ENCODE data around the gene PPM1D. TPM values are rescaled to one million over a fixed set of nuclear protein-coding genes. Genes with fewer than 3 reads are reported as not detected.
"Not testable (repeated sequence)": the region's sequence is repeated elsewhere in the genome, so short reads cannot be mapped to it uniquely, and the experiment has no call there.

PPM1D gene
- total RNA-seq, 1 experiment from 2014 or later: 19.0 TPM

GRCh38 chr17:60671482-60671881 is 71.5 kb downstream of the PPM1D start:
- Mint-ChIP-seq H3K4me3 (no peak overlapping the region), H3K9me3 (peaks cover 0 to 1% of the 10 kb centered on the region in 2 experiments; a peak in 1 of 5 replicates), H3K27ac (no peak overlapping the region), H3K27me3 (ENCODE audit: low read depth) (no peaks in the 10 kb centered on the region), H3K4me1 (no peaks in the 10 kb centered on the region), H3K36me3 (ENCODE audit: insufficient read depth in 1 of 3, low read depth in 3 of 3) (no peaks in the 10 kb centered on the region)
- Histone ChIP-seq H3K9ac (ENCODE audit: extremely low read depth, insufficient read length, low read length) (no peak overlapping the region), H3K23me2 (ENCODE audit: insufficient read length, low read depth, low read length, poor library complexity, severe bottlenecking) (no peaks in the 10 kb centered on the region), H3K27me3 (ENCODE audit: insufficient read depth, low read length) (no peaks in the 10 kb centered on the region), H3K18ac (ENCODE audit: insufficient read length, low read depth, low read length) (no peak overlapping the region), H3K79me2 (ENCODE audit: insufficient read depth, low read length) (no peaks in the 10 kb centered on the region), H3K4me1 (ENCODE audit: insufficient read depth, low read length) (no peaks in the 10 kb centered on the region), H4K5ac (ENCODE audit: insufficient read length, low read depth, low read length) (no peak overlapping the region), H3K23ac (ENCODE audit: insufficient read length, low read depth, low read length) (no peak overlapping the region), H3K56ac (ENCODE audit: insufficient read length, low read depth, low read length) (no peak overlapping the region), H3K79me1 (ENCODE audit: insufficient read depth, low read depth, low read length, poor library complexity, severe bottlenecking) (no peaks in the 10 kb centered on the region), H2BK20ac (ENCODE audit: low read depth, low read length, poor library complexity, severe bottlenecking) (no peak overlapping the region), H3K9me3 (ENCODE audit: control insufficient read depth, low read depth, low read length) (no peaks in the 10 kb centered on the region), H3K27ac (ENCODE audit: insufficient read length, low read depth, low read length) (no peak overlapping the region), H3K4ac (ENCODE audit: low read depth, low read length) (no peak overlapping the region), H2AFZ (ENCODE audit: low read length) (no peak overlapping the region), H3K14ac (ENCODE audit: insufficient read depth, low read length) (no peak overlapping the region), H4K20me1 (ENCODE audit: control insufficient read depth, insufficient read depth, insufficient read length) (no peaks in the 10 kb centered on the region), H2BK120ac (ENCODE audit: low read depth, low read length, poor library complexity, severe bottlenecking) (no peak overlapping the region), H2AK5ac (ENCODE audit: insufficient read length, low read length) (no peak overlapping the region), H2BK5ac (ENCODE audit: insufficient read length, low read length) (no peak overlapping the region), H3K4me2 (ENCODE audit: insufficient read depth, insufficient read length, low read length) (no peak overlapping the region), H3T11ph (ENCODE audit: low read length) (no peak overlapping the region), H4K91ac (ENCODE audit: insufficient read length, low read depth, low read length) (no peak overlapping the region), H2BK15ac (ENCODE audit: low read depth, low read length) (no peak overlapping the region), H2BK12ac (ENCODE audit: insufficient read length, low read depth, low read length) (no peak overlapping the region), H4K8ac (replicated peaks; ENCODE audit: insufficient read length, low read depth, low read length) (no peak overlapping the region)
- no peak for DNase-seq
- TF ChIP-seq CTCF (conservative IDR thresholded peaks at IDR 0.05): no peak
- WGBS (ENCODE audit: extremely low coverage, insufficient read length, low lambda C conversion rate): no CpG with 5 or more reads among the region's 2 CpGs

- H3K27ac Mint-ChIP-seq; H3K14ac ChIP-seq (ENCODE audit: insufficient read depth, low read length); H4K20me1 ChIP-seq (ENCODE audit: control insufficient read depth, insufficient read depth, insufficient read length); H3K27ac ChIP-seq (ENCODE audit: insufficient read length, low read depth, low read length); H3K23ac ChIP-seq (ENCODE audit: insufficient read length, low read depth, low read length); DNase-seq; H2AFZ ChIP-seq (ENCODE audit: low read length); H3K9ac ChIP-seq (ENCODE audit: extremely low read depth, insufficient read length, low read length); H3K9me3 Mint-ChIP-seq; H3K79me1 ChIP-seq (ENCODE audit: insufficient read depth, low read depth, low read length, poor library complexity, severe bottlenecking); H3K27me3 Mint-ChIP-seq (ENCODE audit: low read depth); H2BK120ac ChIP-seq (ENCODE audit: low read depth, low read length, poor library complexity, severe bottlenecking); H2BK5ac ChIP-seq (ENCODE audit: insufficient read length, low read length); H4K91ac ChIP-seq (ENCODE audit: insufficient read length, low read depth, low read length); H2BK20ac ChIP-seq (ENCODE audit: low read depth, low read length, poor library complexity, severe bottlenecking); H4K5ac ChIP-seq (ENCODE audit: insufficient read length, low read depth, low read length); H3K9me3 ChIP-seq (ENCODE audit: control insufficient read depth, low read depth, low read length); H3K79me2 ChIP-seq (ENCODE audit: insufficient read depth, low read length); H3T11ph ChIP-seq (ENCODE audit: low read length); H3K56ac ChIP-seq (ENCODE audit: insufficient read length, low read depth, low read length); H3K18ac ChIP-seq (ENCODE audit: insufficient read length, low read depth, low read length); H3K4ac ChIP-seq (ENCODE audit: low read depth, low read length); H3K23me2 ChIP-seq (ENCODE audit: insufficient read length, low read depth, low read length, poor library complexity, severe bottlenecking); H2AK5ac ChIP-seq (ENCODE audit: insufficient read length, low read length); H3K4me1 ChIP-seq (ENCODE audit: insufficient read depth, low read length); H3K4me3 Mint-ChIP-seq; H3K36me3 Mint-ChIP-seq (ENCODE audit: insufficient read depth in 1 of 3, low read depth in 3 of 3); H2BK12ac ChIP-seq (ENCODE audit: insufficient read length, low read depth, low read length); H3K27me3 ChIP-seq (ENCODE audit: insufficient read depth, low read length); H4K8ac ChIP-seq (replicated peaks; ENCODE audit: insufficient read length, low read depth, low read length); H2BK15ac ChIP-seq (ENCODE audit: low read depth, low read length); H3K4me2 ChIP-seq (ENCODE audit: insufficient read depth, insufficient read length, low read length): not testable (repeated sequence)
- WGBS (ENCODE audit: extremely low coverage, insufficient read length, low lambda C conversion rate): no CpG with 5 or more reads among the region's 7 CpGs
- peaks cover 9 to 13% of the 10 kb centered on the region in 2 experiments for H3K4me1 Mint-ChIP-seq
Observed at GRCh38 chr17:60674637-60675036, 74.6 kb downstream of the PPM1D start.
